ENCODE results near the gene PCDHB6.
"Not testable (repeated sequence)": the region's sequence is repeated elsewhere in the genome, so short reads cannot be mapped to it uniquely, and the experiment has no call there.

The PCDHB6 gene

DNA sequence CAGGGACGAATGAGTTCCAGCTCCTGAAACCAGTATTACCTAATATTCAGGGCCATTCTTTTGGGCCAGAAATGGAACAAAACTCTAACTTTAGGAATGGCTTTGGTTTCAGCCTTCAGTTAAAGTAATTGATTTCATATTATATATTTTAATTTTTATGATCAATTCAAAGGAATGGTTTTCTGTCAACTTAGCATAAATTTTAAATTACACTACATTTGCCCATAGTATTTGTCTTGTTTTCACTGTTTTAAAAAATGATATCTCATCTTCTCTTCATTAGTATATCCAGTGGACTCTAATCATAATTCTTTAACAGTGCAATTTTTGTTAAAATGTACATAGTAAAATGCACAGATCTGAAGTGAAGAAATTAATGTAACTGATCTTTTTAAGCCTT, 30.5 kb downstream of the PCDHB6 start:
- TF ChIP-seq, protein P1, sequence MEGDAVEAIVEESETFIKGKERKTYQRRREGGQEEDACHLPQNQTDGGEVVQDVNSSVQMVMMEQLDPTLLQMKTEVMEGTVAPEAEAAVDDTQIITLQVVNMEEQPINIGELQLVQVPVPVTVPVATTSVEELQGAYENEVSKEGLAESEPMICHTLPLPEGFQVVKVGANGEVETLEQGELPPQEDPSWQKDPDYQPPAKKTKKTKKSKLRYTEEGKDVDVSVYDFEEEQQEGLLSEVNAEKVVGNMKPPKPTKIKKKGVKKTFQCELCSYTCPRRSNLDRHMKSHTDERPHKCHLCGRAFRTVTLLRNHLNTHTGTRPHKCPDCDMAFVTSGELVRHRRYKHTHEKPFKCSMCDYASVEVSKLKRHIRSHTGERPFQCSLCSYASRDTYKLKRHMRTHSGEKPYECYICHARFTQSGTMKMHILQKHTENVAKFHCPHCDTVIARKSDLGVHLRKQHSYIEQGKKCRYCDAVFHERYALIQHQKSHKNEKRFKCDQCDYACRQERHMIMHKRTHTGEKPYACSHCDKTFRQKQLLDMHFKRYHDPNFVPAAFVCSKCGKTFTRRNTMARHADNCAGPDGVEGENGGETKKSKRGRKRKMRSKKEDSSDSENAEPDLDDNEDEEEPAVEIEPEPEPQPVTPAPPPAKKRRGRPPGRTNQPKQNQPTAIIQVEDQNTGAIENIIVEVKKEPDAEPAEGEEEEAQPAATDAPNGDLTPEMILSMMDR (IDR thresholded peaks at IDR 0.05; ENCODE audit: borderline replicate concordance, control extremely low read depth, extremely low read depth, insufficient read depth, missing control alignments): no peak
- no peak for DNase-seq (ENCODE audit: low spot score)
- in situ Hi-C loops (cut with MboI; ENCODE audit: low sequenced_read_pairs, unreplicated experiment): no loop called here

DNA sequence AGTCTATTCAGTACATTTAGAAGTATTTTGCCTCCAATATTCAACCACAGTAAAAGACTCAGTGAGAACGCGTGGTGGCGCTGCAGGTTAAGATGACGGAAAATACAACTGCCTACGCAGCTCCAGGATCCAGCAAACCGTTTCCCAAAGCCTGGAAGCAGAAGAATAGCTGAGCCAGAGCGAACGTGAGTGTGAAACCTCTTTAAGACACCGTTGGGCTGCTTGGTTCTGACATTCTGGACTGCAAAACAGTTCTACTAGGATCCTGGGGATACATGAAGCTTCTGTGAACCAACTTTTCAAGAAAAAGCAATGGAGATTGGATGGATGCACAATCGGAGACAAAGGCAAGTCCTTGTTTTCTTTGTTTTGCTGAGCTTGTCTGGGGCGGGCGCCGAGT, 32.4 kb downstream of the PCDHB6 start, which contains the start of gene PCDHB16:
Gene PCDHB16 (plus strand): TSS at position 140 of the 400 bp plus-strand sequence. CDS start 173 bp downstream, at position 313.
- in situ Hi-C loops (cut with MboI; ENCODE audit: low sequenced_read_pairs, unreplicated experiment): no loop called here
- TF ChIP-seq, protein P1 (IDR thresholded peaks at IDR 0.05; ENCODE audit: borderline replicate concordance, control extremely low read depth, extremely low read depth, insufficient read depth, missing control alignments): no peak

GRCh38 chr5:141184117-141184855, 34.4 kb downstream of the PCDHB6 start:
- DNase-seq (ENCODE audit: low spot score); in situ Hi-C loops (cut with MboI; ENCODE audit: low sequenced_read_pairs, unreplicated experiment): not testable (repeated sequence)

More for the DNA sequence above, 32.4 kb downstream of the PCDHB6 start, which contains the start of gene PCDHB16:
- DNase-seq (ENCODE audit: low spot score): no peak

DNA sequence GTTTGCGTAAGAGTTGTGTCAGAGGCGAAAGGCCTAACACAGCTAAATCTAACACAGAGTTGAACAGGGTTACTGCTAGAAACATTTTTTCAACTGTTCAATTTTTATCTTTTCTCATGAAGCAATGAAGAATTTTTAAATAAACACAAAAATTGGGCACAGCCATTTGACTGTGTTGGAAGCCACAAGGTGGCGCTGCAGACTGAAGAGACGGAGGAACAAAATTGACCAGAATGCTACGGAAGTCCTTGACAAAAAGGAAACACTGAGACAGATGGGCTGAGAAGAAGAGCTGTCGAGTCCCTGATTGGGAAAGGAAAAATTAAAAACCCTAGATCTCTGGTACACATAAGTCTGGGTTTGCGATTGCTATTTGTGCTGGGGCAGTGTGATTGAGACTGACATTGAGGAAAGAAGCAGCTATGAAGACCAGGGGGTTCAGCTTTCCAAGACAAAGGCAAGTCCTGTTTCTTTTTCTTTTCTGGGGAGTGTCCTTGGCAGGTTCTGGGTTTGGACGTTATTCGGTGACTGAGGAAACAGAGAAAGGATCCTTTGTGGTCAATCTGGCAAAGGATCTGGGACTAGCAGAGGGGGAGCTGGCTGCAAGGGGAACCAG, 37.1 kb downstream of the PCDHB6 start, which contains the start of gene PCDHB9:
Gene PCDHB9 (plus strand): TSS at position 265 of the 616 bp plus-strand sequence. CDS start 158 bp downstream, at position 423.
- in situ Hi-C loops (cut with MboI; ENCODE audit: low sequenced_read_pairs, unreplicated experiment): no loop called here
- TF ChIP-seq, protein P1 (IDR thresholded peaks at IDR 0.05; ENCODE audit: borderline replicate concordance, control extremely low read depth, extremely low read depth, insufficient read depth, missing control alignments): peak; percentile 25
- peak; percentile 32 for DNase-seq (ENCODE audit: low spot score)

DNA sequence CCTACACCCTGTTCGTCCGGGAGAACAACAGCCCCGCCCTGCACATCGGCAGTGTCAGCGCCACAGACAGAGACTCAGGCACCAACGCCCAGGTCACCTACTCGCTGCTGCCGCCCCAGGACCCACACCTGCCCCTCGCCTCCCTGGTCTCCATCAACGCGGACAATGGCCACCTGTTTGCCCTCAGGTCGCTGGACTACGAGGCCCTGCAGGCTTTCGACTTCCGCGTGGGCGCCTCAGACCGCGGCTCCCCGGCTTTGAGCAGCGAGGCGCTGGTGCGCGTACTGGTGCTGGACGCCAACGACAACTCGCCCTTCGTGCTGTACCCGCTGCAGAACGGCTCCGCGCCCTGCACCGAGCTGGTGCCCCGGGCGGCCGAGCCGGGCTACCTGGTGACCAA, 38.8 kb downstream of the PCDHB6 start:
- DNase-seq (ENCODE audit: low spot score); in situ Hi-C loops (cut with MboI; ENCODE audit: low sequenced_read_pairs, unreplicated experiment): not testable (repeated sequence)

GRCh38 chr5:141189131-141189530, 39.3 kb downstream of the PCDHB6 start:
- DNase-seq (ENCODE audit: low spot score); in situ Hi-C loops (cut with MboI; ENCODE audit: low sequenced_read_pairs, unreplicated experiment): not testable (repeated sequence)

DNA sequence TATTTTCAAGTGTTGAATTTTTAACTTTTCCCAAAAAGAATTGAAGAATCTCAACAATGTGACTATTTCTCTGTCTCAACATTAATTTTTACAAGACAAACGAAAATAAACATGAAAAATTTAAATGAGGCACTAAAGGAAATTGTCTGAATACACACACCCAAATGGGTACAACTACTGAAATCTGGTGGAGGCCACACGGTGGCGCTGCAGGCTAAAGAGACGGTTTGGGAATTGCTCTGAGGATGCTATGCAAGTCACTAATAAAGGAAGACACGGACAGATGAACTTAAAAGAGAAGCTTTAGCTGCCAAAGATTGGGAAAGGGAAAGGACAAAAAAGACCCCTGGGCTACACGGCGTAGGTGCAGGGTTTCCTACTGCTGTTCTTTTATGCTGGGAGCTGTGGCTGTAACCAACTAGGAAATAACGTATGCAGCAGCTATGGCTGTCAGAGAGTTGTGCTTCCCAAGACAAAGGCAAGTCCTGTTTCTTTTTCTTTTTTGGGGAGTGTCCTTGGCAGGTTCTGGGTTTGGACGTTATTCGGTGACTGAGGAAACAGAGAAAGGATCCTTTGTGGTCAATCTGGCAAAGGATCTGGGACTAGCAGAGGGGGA, 42.4 kb downstream of the PCDHB6 start, which contains the start of gene PCDHB10:
Gene PCDHB10 (plus strand): TSS at position 244 of the 616 bp plus-strand sequence. CDS start 200 bp downstream, at position 444.
- in situ Hi-C loops (cut with MboI; ENCODE audit: low sequenced_read_pairs, unreplicated experiment): no loop called here
- TF ChIP-seq, protein P1 (IDR thresholded peaks at IDR 0.05; ENCODE audit: borderline replicate concordance, control extremely low read depth, extremely low read depth, insufficient read depth, missing control alignments): no peak
- no peak for DNase-seq (ENCODE audit: low spot score)

DNA sequence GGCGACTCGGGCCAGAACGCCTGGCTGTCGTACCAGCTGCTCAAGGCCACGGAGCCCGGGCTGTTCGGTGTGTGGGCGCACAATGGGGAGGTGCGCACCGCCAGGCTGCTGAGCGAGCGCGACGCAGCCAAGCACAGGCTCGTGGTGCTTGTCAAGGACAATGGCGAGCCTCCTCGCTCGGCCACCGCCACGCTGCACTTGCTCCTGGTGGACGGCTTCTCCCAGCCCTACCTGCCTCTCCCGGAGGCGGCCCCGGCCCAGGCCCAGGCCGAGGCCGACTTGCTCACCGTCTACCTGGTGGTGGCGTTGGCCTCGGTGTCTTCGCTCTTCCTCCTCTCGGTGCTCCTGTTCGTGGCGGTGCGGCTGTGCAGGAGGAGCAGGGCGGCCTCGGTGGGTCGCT, 44.5 kb downstream of the PCDHB6 start:
- DNase-seq (ENCODE audit: low spot score); in situ Hi-C loops (cut with MboI; ENCODE audit: low sequenced_read_pairs, unreplicated experiment): not testable (repeated sequence)

Data from GM13976 (cell line).